D721Med (cell line): Measurements from ENCODE around the gene ASXL1.
"Not testable (repeated sequence)": the region's sequence is repeated elsewhere in the genome, so short reads cannot be mapped to it uniquely, and the experiment has no call there.

ENCODE experiments used
- DNase-seq: peaks from one replicate; pipeline ENCODE4 v3.0.0; 2011; ENCODE audit warnings: low spot score; ENCODE audit not compliant: insufficient read length
- FAIRE-seq: peaks from 2 replicates; lab custom pipeline; 2011; peaks lifted over from hg19 to GRCh38; lab: Jason Lieb, UNC
- CTCF ChIP-seq: IDR thresholded peaks from 2 replicates; pipeline ENCODE4 v1.5.1; 2012; ENCODE audit warnings: mild to moderate bottlenecking, control low read depth; ENCODE audit not compliant: insufficient read depth; ENCODE audit errors: missing control alignments

ASXL1 gene

DNA sequence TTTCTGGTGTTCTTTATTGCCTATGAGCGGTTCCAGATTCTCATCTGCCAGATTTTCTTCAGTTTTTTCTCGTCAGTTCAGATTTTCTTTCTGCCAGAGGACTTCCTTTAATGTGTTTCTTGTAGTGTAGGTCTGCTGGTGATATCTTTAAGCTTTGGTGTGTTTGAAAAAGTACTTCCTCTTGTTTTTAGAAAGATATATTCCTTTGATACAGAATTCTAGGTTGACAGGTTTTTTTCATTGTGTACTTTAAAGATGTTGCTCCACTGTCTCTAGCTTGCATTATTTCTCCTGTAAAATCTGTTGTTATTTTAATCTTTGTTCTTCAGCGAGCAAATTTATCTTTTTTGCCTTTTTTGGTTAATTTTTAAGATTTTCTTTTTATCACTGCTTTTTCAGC lies 36.9 kb downstream of the ASXL1 start:
- DNase-seq (no peak), FAIRE-seq (no peak)
- TF ChIP-seq CTCF, result no peak

DNA sequence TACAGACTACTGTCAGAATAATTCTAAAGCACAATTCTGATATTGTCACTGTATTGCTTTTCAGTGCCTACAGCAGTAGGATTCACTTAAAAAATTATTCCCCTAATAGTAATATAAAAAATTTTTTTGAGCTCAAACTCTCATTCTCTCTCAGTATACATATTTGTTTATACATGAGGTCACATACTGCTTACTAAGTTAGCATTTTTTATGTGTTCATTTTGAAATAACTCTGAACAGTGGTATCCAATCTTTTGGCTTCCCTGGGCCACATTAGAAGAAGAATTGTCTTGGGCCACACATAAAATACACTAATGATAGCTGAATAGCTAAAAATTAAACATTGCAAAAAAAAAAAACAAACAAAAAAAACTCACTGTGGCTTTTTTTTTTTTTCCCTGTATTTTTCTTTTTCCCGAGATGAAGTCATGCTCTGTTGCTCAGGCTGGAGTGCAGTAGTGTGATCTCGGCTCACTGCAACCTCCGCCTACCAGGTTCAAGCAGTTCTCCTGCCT lies 38.6 kb downstream of the ASXL1 start:
- FAIRE-seq (no peak), DNase-seq (no peak)
- TF ChIP-seq CTCF, result no peak

DNA sequence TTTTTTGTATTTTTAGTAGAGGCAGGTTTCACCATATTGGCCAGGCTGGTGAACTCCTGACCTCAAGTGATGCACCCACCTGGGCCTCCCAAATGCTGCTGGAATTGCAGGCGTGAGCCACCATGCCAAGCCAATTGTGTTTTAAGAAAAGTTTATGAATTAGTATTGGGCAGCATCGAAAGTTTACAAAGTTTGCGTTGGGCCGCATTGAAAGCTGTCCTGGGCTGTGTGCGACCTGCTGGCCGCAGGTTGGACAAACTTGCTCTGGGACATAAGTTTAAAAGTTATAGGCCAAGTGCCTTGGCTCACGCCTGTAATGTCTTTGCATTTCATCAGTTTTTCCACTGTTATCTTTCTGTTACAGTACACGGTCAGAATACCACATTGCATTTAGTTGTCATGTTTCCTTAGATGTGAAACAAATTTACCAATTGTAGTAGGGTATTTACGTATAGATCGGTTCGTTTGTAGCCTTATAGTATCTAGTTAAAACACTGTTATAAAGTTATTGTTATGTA lies 39.5 kb downstream of the ASXL1 start:
- TF ChIP-seq CTCF, result no peak
- no peak for FAIRE-seq
- no peak for DNase-seq

DNA sequence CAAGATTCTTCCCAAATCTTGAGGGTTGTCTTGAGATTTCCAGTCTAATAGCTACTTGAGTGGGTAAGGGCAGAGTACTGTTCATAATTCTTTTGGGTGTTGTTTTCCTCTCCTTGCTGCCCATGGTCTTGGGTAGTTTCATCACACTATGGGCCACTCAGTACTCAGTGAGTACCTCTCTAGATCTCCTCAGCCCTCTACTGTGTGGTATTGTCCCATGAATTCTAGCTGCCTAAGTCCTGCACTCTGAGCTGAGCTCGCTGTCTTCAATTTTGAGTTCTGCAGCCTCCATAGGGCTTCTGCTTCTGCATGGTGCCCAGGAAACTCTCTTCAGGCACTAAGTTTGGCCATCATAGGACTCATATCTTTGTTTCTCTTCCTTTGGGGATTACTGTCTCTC lies 42.3 kb downstream of the ASXL1 start:
- no peak for FAIRE-seq
- no peak for TF ChIP-seq CTCF
- no peak for DNase-seq

DNA sequence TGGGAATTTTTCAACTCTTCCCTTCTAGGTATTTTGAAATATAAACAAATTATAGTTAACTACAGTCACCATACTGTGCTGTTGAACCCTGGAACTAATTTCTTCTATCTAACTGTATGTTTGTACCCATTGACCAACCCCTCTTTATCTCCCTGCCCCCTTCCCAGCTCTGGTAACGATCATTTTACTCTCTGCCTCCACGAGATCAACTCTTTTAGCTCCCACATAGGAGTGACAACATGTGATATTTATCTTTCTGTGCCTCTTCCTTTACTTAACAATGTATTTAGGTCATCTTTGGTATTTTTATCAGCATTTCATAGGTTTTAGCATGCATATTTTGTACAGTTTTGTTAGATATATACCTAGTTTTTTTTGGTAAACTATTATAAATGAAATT lies 45.9 kb downstream of the ASXL1 start:
- no peak for DNase-seq
- FAIRE-seq, result no peak

DNA sequence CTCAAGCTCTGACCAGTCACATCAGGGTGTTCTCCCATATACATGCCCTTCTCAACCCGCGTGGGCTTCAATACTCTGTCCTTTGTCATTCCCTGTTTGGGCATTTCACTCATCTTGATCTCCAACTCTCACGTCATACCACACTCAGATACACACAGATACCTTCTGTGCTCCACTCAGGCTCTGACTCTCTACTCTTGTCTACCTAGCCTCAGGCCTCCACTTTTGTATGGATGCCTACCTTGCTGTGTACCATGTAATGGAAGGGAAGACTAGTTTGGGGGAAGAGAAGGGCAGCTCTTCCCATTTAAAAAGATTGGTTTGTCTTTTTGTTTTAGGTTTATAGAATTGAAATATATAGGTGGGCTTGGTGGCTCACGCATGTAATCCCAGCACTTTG lies 48.6 kb downstream of the ASXL1 start:
- DNase-seq, result no peak
- no peak for TF ChIP-seq CTCF
- FAIRE-seq, result no peak

More for the DNA sequence above, 45.9 kb downstream of the ASXL1 start:
- no peak for TF ChIP-seq CTCF

DNA sequence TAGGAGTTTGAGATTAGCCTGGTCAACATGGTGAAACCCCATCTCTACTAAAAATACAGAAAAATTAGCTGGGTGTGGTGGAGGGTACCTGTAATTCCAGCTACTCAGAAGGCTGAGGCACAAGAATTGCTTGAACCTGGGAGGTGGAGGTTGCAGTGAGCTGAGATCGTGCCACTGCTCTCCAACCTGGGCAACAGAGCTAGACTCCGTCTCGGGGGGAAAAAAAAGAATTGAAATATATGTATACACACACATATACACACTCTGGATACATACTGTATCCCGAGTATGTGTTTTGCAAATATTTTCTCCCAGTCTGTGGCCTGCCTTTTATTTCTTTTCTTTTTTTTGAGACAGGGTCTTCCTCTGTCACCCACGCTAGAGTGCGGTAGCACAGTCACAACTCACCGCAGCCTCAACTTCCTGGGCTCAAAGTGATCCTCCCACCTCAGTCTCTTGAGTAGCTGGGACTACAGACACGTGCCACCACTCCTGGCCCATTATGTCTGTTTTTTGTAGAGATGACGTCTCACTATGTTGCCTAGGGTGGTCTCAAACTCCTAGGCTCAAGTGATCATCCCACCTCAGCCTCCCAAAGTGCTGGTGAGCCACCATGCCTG lies 49.1 kb downstream of the ASXL1 start:
- not testable (repeated sequence) for FAIRE-seq, DNase-seq
